ENCODE results near the gene DNAJC11.
A peak's percentile ranks its signal among the peaks of the same experiment; 100 is the strongest.

The DNAJC11 gene

DNA sequence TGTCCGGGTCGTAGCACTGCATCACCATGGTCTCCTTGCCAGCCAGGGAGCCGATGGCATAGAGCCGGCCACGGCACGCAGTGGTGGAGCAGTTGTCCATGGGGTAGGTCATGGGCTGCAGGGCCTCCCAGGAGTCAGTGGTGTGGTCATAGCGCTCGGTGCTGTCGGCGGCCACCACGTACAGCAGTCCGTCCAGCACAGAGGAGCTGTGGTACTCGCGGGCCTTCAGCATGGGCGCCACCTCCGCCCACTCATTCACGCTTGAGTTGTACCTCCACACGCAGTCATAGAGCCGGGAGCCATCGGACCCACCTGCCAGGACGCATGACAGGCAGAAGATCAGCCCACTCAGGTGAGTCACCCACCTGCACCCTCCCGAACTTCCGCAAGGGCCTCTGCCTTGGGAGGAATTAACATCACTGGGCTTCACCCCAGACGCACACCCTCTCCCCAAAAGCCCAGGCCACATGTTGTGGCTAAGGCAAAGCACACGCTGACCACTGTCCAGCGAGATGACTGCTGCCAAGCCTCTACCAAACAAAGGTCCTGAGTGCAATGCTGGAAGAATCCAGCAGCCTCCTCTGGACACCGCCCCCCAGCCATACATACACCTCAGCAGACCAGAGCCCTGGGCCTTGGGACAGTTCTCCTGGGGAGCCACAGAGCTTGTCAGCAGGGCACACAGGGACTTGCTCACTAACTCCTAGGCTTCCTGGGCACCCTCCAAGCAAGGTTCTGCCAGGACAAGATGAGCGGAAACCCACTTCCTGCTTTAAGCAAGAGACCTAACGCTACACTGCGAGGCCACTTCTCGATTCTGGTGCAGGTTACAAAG is 102.3 kb downstream of the DNAJC11 start:
- Histone ChIP-seq H3K27me3 (ENCODE audit: insufficient read depth, low read length, poor library complexity) (no peaks in the 10 kb centered on the region), H3K4me3 (ENCODE audit: low read depth in 1 of 2, low read length in 2 of 2) (peak overlapping the region in 1 of 2 experiments; percentile 56; a peak in 2 of 4 replicates), H3K4me2 (ENCODE audit: insufficient read depth, low read length) (peak overlapping the region; percentile 89), H3K36me3 (ENCODE audit: insufficient read depth, low read length) (peaks cover 51% of the 10 kb centered on the region), H3K4me1 (ENCODE audit: insufficient read depth, low read length) (peaks cover 62% of the 10 kb centered on the region), H4K20me1 (ENCODE audit: insufficient read depth, low read length) (peaks cover 60% of the 10 kb centered on the region), H3K9me3 (ENCODE audit: insufficient read depth, low read length, severe bottlenecking) (no peaks in the 10 kb centered on the region), H3K27ac (ENCODE audit: low read length) (peak overlapping the region; percentile 85), H2AFZ (ENCODE audit: low read depth, low read length) (no peak overlapping the region), H3K79me2 (ENCODE audit: insufficient read depth, low read length) (peaks cover 65% of the 10 kb centered on the region), H3K9ac (ENCODE audit: low read depth, low read length) (peak overlapping the region; percentile 44)
- ATAC-seq (ENCODE audit: insufficient read depth, low read depth) (peak; percentile 65), DNase-seq (peak; percentile 78)
- no peak for TF ChIP-seq EZH2 (IDR thresholded peaks at IDR 0.05; ENCODE audit: borderline replicate concordance, low read depth, low read length, severe bottlenecking)
- TF ChIP-seq, protein P1, sequence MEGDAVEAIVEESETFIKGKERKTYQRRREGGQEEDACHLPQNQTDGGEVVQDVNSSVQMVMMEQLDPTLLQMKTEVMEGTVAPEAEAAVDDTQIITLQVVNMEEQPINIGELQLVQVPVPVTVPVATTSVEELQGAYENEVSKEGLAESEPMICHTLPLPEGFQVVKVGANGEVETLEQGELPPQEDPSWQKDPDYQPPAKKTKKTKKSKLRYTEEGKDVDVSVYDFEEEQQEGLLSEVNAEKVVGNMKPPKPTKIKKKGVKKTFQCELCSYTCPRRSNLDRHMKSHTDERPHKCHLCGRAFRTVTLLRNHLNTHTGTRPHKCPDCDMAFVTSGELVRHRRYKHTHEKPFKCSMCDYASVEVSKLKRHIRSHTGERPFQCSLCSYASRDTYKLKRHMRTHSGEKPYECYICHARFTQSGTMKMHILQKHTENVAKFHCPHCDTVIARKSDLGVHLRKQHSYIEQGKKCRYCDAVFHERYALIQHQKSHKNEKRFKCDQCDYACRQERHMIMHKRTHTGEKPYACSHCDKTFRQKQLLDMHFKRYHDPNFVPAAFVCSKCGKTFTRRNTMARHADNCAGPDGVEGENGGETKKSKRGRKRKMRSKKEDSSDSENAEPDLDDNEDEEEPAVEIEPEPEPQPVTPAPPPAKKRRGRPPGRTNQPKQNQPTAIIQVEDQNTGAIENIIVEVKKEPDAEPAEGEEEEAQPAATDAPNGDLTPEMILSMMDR (IDR thresholded peaks at IDR 0.05; ENCODE audit: borderline replicate concordance, extremely low read depth, low read length, poor library complexity, severe bottlenecking), result no peak

DNA sequence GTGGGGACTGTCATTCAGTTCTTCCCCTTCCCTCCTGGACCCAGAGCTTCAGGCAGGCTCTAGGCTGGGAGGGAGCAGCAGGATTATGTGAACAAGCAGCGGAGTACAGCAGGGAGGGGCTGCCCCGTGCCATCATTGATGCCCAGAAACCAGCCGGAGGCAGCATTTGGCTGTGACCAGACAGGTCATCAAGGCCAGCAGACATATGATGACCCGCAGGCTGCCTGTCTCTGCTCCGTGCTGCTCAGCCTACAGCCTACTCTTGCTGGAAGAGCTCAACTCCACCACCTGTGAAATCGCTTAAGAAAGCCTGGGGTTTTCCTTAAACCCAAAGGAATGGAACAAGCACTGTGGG is 103.9 kb downstream of the DNAJC11 start:
- H3K36me3 ChIP-seq (ENCODE audit: insufficient read depth, low read length), result peaks cover 67% of the 10 kb centered on the region
- H3K9ac ChIP-seq (ENCODE audit: low read depth, low read length), result no peak overlapping the region
- H4K20me1 ChIP-seq (ENCODE audit: insufficient read depth, low read length), result peaks cover 72% of the 10 kb centered on the region
- TF ChIP-seq, protein P1 (IDR thresholded peaks at IDR 0.05; ENCODE audit: borderline replicate concordance, extremely low read depth, low read length, poor library complexity, severe bottlenecking), result no peak
- TF ChIP-seq EZH2 (IDR thresholded peaks at IDR 0.05; ENCODE audit: borderline replicate concordance, low read depth, low read length, severe bottlenecking), result no peak
- DNase-seq (no peak), ATAC-seq (ENCODE audit: insufficient read depth, low read depth) (no peak)
- H3K4me1 ChIP-seq (ENCODE audit: insufficient read depth, low read length), result peaks cover 53% of the 10 kb centered on the region
- peaks cover 68% of the 10 kb centered on the region for H3K79me2 ChIP-seq (ENCODE audit: insufficient read depth, low read length)
- no peak overlapping the region for H3K4me3 ChIP-seq (ENCODE audit: low read depth in 1 of 2, low read length in 2 of 2)
- peak overlapping the region; percentile 42 for H3K4me2 ChIP-seq (ENCODE audit: insufficient read depth, low read length)
- no peak overlapping the region for H3K27ac ChIP-seq (ENCODE audit: low read length)
- no peaks in the 10 kb centered on the region for H3K9me3 ChIP-seq (ENCODE audit: insufficient read depth, low read length, severe bottlenecking)
- H3K27me3 ChIP-seq (ENCODE audit: insufficient read depth, low read length, poor library complexity), result no peaks in the 10 kb centered on the region
- no peak overlapping the region for H2AFZ ChIP-seq (ENCODE audit: low read depth, low read length)

DNA sequence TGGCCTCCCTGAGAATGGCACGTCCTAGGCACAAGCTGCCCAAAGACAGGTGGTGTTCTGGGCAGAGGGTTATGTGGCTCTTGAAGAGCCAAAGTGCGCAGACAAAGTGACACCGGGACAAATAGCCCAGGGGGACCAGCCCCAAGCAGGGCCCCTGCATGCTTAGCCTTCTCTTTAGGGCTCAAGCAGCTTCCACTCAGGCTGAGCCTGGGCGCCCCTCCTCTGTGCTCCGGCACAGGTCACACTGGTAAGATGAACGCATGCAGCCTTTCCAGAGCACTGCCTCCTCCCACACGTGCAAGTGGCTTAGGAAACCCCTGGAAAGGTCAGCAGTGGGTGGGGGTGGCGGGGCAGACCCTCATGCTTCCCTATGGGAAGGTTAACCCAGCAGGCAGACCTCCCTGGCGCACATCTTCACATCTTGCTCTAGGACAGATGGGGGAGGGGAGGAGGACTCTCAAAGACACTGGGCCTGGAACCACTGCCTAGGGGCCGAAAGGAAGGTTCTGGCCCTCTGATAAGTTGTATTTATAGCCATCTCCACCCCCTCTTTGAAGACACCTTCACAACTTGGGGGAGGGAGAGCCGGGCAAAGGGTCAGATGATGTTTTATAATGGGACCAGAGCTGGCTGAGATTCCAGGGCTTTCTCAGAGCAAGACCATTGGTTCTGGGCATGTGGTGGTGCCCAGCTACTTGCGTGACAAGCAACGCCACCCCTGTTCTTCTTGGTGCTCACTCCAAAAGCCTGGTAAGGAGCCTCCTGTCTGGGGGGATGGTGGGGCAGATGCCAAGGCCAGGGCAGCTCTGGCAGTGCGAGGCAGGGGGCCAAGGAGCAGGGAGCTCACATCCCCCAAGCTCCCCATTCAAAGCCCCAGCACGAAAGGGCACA is 104.5 kb downstream of the DNAJC11 start:
- Histone ChIP-seq H3K79me2 (ENCODE audit: insufficient read depth, low read length) (peaks cover 67% of the 10 kb centered on the region), H2AFZ (ENCODE audit: low read depth, low read length) (no peak overlapping the region), H3K27ac (ENCODE audit: low read length) (no peak overlapping the region), H3K4me2 (ENCODE audit: insufficient read depth, low read length) (peak overlapping the region; percentile 42), H3K36me3 (ENCODE audit: insufficient read depth, low read length) (peaks cover 73% of the 10 kb centered on the region), H3K27me3 (ENCODE audit: insufficient read depth, low read length, poor library complexity) (no peaks in the 10 kb centered on the region), H4K20me1 (ENCODE audit: insufficient read depth, low read length) (peaks cover 78% of the 10 kb centered on the region), H3K4me3 (ENCODE audit: low read depth in 1 of 2, low read length in 2 of 2) (no peak overlapping the region), H3K9ac (ENCODE audit: low read depth, low read length) (no peak overlapping the region), H3K4me1 (ENCODE audit: insufficient read depth, low read length) (peaks cover 49% of the 10 kb centered on the region), H3K9me3 (ENCODE audit: insufficient read depth, low read length, severe bottlenecking) (no peaks in the 10 kb centered on the region)
- DNase-seq (no peak), ATAC-seq (ENCODE audit: insufficient read depth, low read depth) (no peak)
- no peak for TF ChIP-seq EZH2 (IDR thresholded peaks at IDR 0.05; ENCODE audit: borderline replicate concordance, low read depth, low read length, severe bottlenecking)
- TF ChIP-seq, protein P1 (IDR thresholded peaks at IDR 0.05; ENCODE audit: borderline replicate concordance, extremely low read depth, low read length, poor library complexity, severe bottlenecking), result no peak
